ENCODE results near the gene VAMP5.
"Not testable (repeated sequence)": the region's sequence is repeated elsewhere in the genome, so short reads cannot be mapped to it uniquely, and the experiment has no call there.

The VAMP5 gene

GRCh38 chr2:85602476-85603234, 18.4 kb downstream of the VAMP5 start, which contains the start of gene TMEM150A:
Gene TMEM150A, minus strand, starts transcription at chr2:85602698. Its CDS starts 750 bp downstream, at chr2:85601948.
- DNase-seq: peak; percentile 94

DNA sequence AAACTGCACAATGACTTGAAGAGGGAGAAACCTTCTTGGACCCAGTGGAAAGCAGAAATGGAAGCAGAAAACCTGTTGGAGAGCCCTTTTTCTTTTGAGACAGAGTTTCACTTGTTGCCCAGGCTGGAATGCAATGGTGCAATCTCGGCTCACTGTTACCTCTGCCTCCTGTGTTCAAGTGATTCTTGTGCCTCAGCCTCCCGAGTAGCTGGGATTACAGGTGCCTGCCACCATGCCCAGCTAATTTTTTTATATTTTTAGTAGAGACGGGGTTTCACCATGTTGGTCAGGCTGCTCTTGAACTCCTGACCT, 19.9 kb downstream of the VAMP5 start:
- DNase-seq: not testable (repeated sequence)

GRCh38 chr2:85604568-85605339, 20.5 kb downstream of the VAMP5 start:
- DNase-seq: no peak

DNA sequence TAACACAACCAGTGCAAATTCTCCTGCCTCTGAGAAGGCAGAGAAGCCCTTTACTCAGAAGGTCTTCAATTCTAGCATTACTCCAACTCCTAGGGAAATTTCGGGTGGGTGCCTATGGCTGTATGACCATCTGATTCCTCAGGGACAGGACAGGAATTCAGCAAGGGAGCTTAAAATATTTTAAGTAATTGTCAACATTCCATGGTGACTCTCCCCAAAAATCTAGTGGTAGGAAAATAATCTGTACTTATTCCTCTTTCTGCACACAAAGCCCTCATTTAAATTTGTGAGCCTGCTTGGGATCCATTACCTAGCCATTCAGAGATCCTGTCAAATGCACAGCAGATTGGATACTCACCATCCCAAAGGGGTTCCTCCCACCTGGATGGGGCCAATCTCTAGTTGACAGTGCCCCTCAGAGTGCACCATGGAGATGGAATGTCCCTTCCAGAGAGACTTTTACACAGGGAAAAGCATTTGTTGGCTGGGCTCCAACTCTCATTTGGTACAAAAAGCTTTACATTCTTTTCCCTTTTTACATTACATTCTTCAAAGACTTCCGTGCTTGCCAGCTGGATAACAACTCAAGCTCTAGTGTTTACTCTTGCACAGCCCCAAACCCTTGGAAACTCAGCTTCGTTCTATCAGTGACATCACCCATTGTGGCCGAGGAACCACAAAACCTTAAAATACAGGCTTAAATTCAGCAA, 21.3 kb downstream of the VAMP5 start:
- DNase-seq: no peak

- no peak for DNase-seq
Measured at GRCh38 chr2:85606116-85606455, 21.9 kb downstream of the VAMP5 start.

GRCh38 chr2:85607268-85608215, 23.3 kb downstream of the VAMP5 start:
- DNase-seq: no peak

DNA sequence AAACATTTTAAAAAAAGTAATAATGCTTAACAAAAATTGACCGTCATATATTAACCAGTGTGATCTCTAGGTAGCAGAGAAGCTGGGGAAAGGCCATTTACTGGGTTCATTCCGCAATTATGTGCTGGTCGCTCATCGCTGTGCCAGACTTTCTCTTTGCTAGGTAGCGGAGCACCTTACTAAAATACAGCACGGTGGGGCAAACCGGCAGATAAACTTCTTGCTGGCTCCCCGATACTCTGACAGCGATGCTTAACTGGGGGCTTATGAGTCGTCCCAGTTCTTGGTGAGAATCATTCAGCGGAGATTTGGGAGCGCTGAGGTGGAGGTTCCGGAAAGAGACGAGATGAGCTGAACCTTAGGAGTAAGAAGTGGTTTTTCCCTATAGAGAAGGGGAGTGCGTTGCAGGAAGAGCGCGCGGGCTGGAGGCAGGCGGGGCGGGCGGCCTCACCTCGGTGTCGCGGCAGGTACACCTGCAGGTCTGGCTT, 27.0 kb downstream of the VAMP5 start:
- DNase-seq: no peak

GRCh38 chr2:85611705-85612587, 27.7 kb downstream of the VAMP5 start, which contains the start of gene C2orf68:
Gene C2orf68, minus strand, starts transcription at chr2:85612066. Its CDS starts 82 bp downstream, at chr2:85611984.
- peak; percentile 96 for DNase-seq

GRCh38 chr2:85613717-85614515, 29.7 kb downstream of the VAMP5 start:
- DNase-seq: no peak

- not testable (repeated sequence) for DNase-seq
Measured at GRCh38 chr2:85614757-85615156, 30.5 kb downstream of the VAMP5 start.

- no peak for DNase-seq
Measured at GRCh38 chr2:85615413-85615728, 31.1 kb downstream of the VAMP5 start.

DNA sequence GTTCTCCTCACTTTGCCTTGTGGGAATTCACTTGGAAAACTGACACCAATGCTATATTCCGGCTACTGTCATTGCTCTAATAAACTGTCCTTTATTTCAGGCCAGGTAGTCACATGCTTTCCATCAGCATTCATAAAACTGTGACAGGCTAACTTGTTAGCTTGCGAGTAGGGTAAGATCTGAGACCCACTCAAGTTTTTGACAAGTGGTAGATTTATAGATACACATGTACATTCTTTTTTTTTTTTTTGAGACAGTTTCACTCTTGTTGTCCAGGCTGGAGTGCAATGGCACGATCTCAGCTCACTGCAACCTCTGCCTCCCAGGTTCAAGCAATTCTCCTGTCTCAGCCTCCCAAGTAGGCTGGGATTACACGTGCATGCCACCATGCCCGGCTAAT, 33.5 kb downstream of the VAMP5 start:
- not testable (repeated sequence) for DNase-seq

DNA sequence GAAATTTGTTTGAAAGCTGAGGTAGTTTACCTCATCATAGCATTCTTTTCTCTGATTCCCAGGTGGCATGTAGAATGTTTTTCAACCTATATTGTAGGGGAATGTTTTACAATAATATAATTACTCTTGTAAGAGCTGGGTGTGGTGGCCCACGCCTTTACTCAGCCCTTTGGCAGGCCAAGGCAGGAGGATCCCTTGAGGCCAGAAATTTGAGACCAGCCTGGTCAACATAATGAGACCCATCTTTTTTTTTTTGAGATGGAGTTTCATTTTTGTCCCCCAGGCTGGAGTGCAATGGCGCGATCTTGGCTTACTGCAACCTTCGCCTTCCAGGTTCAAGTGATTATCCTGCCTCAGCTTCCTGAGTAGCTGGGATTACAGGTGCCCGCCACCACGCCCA, 35.4 kb downstream of the VAMP5 start:
- no peak for DNase-seq

DNA sequence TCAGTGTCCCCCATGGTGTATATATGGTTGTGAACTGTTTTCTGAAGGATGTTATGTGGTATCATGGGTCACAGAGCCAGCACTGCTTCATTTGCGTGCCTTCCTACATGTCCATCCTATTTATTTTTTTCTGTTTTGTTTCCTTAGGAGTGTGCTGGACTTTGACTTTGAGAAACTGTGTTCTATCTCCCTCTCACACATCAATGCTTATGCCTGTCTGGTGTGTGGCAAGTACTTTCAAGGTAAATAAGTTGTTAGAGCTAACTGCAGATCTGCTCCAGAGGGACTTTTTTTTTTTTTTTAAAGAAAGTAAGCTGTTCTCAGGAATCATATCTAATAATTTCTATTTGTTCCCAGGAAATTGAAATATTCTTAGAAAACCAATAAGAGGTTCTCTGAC, 37.1 kb downstream of the VAMP5 start:
- no peak for DNase-seq

- no peak for DNase-seq
Measured at GRCh38 chr2:85623991-85624390, 39.8 kb downstream of the VAMP5 start.

DNA sequence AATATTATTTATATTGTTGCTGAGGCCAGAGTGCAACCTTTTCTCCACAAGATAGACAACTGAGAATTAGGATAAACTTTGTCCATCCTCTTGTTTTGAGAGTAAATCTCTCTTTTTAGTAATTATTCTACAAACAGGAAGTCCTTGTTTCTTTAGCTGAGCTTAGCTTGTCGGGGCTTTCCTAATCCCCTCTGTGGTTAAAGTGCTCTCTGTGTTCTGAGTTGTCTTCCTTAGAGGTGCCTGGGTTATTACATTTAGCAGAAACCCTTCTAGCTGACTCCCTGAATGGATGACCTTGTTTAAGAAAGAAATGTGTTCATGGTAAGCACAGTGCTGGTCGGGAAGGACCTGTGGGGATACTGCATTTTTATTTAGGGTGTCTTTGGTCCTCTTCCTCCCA, 44.4 kb downstream of the VAMP5 start:
- DNase-seq: no peak

DNA sequence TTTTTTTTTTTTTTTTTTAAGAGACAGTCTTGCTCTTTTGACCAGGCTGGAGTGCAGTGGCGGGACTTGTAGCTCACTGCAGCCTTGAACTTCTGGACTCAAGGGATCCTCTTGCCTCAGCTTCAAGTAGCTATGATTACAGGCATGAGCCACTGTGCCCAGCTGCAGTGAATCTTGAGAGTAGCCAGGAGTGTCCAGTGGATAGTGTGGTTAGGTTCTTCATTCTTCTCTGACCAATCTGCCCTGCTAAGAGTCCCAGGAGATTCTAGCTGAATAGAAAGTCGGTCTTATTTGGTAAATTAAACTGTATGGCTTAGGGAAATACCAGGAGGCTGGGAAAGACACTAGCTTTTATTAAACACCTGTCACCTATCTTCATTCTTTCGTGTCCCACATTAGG, 47.1 kb downstream of the VAMP5 start:
- DNase-seq: no peak

DNA sequence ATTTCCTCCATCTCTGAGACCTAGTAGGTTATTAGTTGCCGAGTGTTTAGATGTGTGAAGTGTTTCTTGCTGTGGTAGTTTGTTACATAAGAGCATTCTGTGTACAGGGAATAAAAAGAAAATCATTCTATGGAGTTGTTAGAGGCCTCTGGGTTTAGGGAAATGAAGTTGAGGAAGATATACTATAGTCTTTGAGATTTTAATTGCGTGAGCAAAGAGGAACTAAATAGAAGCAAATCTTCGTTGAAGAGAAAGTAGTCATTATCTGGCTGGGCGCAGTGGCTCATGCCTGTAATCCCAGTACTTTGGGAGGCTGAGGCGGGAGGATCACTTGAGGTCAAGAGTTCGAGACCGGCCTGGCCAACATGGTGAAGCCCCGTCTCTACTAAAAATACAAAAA, 50.8 kb downstream of the VAMP5 start:
- no peak for DNase-seq

DNA sequence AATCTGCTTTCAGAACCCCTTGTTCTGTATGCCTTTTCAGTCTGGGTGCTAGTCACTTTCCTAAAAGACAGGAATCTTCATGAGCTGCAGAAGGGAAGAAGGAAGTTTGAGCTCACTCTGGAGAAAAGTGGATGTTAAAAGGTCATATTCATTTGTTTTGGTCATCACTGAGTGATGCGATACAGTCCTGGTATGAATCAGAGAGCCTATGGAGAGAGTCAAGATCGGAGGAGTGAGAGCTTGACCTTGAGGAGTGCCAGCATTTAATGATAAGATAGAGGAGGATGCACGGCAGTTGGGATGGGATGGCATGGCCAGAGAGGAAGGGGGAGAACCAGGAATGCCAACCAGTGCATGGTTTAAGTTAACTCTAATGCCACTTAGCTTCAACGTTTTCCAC, 51.4 kb downstream of the VAMP5 start:
- DNase-seq: no peak

- DNase-seq: no peak
Measured at GRCh38 chr2:85642725-85643124, 58.5 kb downstream of the VAMP5 start.

All from hematopoietic multipotent progenitor cell treated with erythropoietin and hydrocortisone succinate and interleukin-3 and kit ligand, for 6 days (in vitro differentiated cells).